HG02588 (cell line): ENCODE data around the gene SLC4A8.

Experiments used
- ATAC-seq: cut with Tn5 transposase; IDR thresholded peaks from one replicate; pipeline ENCODE4 v1.9.1; 2021; ENCODE audit warnings: mild to moderate bottlenecking, moderate library complexity; ENCODE audit not compliant: unreplicated experiment

Gene SLC4A8

GRCh38 chr12:51549637-51550036 is 125.0 kb downstream of the SLC4A8 start:
- no peak for ATAC-seq
